Measurements from ENCODE around the gene CROCC2.

DNA sequence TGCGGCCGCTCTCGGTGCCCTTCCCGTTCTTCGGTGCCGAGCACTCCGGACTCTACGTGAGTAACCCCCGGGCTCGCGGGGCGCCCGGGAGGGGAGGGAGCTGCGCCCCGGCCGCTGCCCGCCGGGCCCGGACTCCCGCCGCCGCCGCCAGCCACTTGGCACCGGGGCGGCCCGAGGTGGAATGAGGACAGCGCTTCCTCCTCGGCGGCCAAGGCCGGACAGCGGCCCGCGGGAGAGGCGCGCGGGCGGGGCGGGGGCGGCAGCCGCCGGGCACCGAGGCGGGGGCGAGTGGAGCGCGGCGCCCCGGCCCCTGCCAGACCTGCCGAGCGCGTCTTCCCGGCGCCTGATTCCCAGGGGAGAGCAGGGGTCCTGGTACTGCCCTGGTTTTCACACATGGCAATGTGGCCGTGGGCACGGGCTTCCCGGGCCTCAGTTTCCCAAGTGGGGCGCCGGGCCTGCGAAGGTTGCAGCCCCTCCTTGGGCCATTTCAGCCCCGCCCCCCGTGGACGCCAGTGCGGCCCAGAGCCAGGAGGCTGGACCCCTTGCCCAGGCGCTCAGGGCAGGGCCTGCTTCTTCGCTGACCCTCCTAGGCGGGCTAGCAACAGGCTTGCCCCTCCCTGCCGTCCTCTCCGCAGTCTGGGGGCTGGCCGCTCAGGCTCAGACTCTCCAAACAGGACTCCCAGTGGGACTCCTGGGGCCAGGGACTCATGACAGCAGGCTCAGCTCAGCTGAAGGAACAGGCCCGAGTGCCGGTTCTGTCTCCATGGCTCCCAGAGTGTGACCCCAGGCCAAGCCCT lies 93.1 kb downstream of the CROCC2 start:
- TF ChIP-seq, protein P1, sequence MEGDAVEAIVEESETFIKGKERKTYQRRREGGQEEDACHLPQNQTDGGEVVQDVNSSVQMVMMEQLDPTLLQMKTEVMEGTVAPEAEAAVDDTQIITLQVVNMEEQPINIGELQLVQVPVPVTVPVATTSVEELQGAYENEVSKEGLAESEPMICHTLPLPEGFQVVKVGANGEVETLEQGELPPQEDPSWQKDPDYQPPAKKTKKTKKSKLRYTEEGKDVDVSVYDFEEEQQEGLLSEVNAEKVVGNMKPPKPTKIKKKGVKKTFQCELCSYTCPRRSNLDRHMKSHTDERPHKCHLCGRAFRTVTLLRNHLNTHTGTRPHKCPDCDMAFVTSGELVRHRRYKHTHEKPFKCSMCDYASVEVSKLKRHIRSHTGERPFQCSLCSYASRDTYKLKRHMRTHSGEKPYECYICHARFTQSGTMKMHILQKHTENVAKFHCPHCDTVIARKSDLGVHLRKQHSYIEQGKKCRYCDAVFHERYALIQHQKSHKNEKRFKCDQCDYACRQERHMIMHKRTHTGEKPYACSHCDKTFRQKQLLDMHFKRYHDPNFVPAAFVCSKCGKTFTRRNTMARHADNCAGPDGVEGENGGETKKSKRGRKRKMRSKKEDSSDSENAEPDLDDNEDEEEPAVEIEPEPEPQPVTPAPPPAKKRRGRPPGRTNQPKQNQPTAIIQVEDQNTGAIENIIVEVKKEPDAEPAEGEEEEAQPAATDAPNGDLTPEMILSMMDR (IDR thresholded peaks at IDR 0.05) = no peak
- no peak for TF ChIP-seq POLR2A (IDR thresholded peaks at IDR 0.05)
